GM12878 (cell line): ENCODE results near the gene PRG2. TPM values are rescaled to one million over a fixed set of nuclear protein-coding genes. Genes with fewer than 3 reads are reported as not detected.

ENCODE experiments used
- ATAC-seq: fragments of 200-7000 bp; cut with Tn5 transposase; 3 replicates; pipeline ENCODE4 v1.9.1; 2020; ENCODE audit warnings: mild to moderate bottlenecking, moderate library complexity
- BruUV-seq: library from RNA; stranded (reverse); fragments of 400-500 nt; replicated peaks from 2 replicates; lab custom pipeline; 2021; lab: Mats Ljungman, UMichigan
- CTCF ChIA-PET: fragments of 300-600 bp; sonication (Branson Sonifier 250); formaldehyde crosslinking; extraction: SDS; loops from one replicate; lab custom pipeline; 2021; ENCODE audit warnings: inconsistent platforms; lab: Yijun Ruan, JAX
- POLR2A ChIA-PET: fragments of 350-600 bp; formaldehyde crosslinking; extraction: SDS; loops from one replicate; lab custom pipeline; 2021; ENCODE audit warnings: inconsistent platforms; lab: Charles Lee
- RAD21 ChIA-PET: fragments of 300-600 bp; sonication (Branson Sonifier 250); formaldehyde crosslinking; loops from one replicate; lab custom pipeline; 2023; ENCODE audit warnings: antibody characterized with exemption; ENCODE audit not compliant: unreplicated experiment; lab: Charles Lee
- SMC1A ChIA-PET: fragments of 300-600 bp; sonication (Branson Sonifier 250); formaldehyde crosslinking; loops from one replicate; lab custom pipeline; 2023; ENCODE audit not compliant: unreplicated experiment, uncharacterized antibody; lab: Charles Lee
- DNase-seq: peaks from one replicate; pipeline ENCODE4 v3.0.0-alpha.2; 2011; ENCODE audit warnings: low read depth, low spot score
- FAIRE-seq: peaks from 3 replicates; lab custom pipeline; 2011; peaks lifted over from hg19 to GRCh38; lab: Jason Lieb, UNC
- H2AFZ ChIP-seq: 2 replicates; pipeline ENCODE4 v1.6.0; 2011; ENCODE audit warnings: low read depth, low read length, control low read depth; ENCODE audit not compliant: control insufficient read depth
- H3K27ac ChIP-seq: 2 replicates; pipeline ENCODE4 v1.5.1; 2011; ENCODE audit warnings: control low read depth; ENCODE audit not compliant: control insufficient read depth, insufficient read depth
- H3K27me3 ChIP-seq, 2 experiments: replicated peaks in 1 of 2; 2 replicates each; pipeline versions ENCODE4 v1.6.0 to v1.6.1; 2011; ENCODE audit warnings: low read length in 1 of 2; ENCODE audit not compliant: control insufficient read depth in 2 of 2, insufficient read depth in 2 of 2
- H3K36me3 ChIP-seq, 2 experiments: 2 replicates each; pipeline ENCODE4 v1.5.1; 2011; ENCODE audit warnings: low read length in 1 of 2; ENCODE audit not compliant: control insufficient read depth in 2 of 2, insufficient read depth in 2 of 2
- H3K4me1 ChIP-seq: 2 replicates; pipeline ENCODE4 v1.6.1; 2011; ENCODE audit warnings: mild to moderate bottlenecking, low read length, moderate library complexity, mixed read lengths; ENCODE audit not compliant: control insufficient read depth, insufficient read depth
- H3K4me2 ChIP-seq: 2 replicates; pipeline ENCODE4 v1.6.0; 2011; ENCODE audit warnings: control low read depth; ENCODE audit not compliant: control insufficient read depth, insufficient read depth
- H3K4me3 ChIP-seq: fragments of 200-600 bp; sonication (generic); 2 replicates; pipeline ENCODE4 v1.5.1; 2016
- H3K79me2 ChIP-seq: 2 replicates; pipeline ENCODE4 v1.6.0; 2011; ENCODE audit warnings: low read length; ENCODE audit not compliant: control insufficient read depth, insufficient read depth
- H3K9ac ChIP-seq: 2 replicates; pipeline ENCODE4 v1.8.0; 2011; ENCODE audit warnings: low read length, control low read depth, mixed read lengths; ENCODE audit not compliant: control insufficient read depth, insufficient read depth
- H3K9me3 ChIP-seq: replicated peaks from 3 replicates; pipeline ENCODE4 v1.5.1; 2011; ENCODE audit warnings: mild to moderate bottlenecking, low read length; ENCODE audit not compliant: control insufficient read depth, insufficient read depth
- H4K20me1 ChIP-seq: 2 replicates; pipeline ENCODE4 v1.6.0; 2011; ENCODE audit not compliant: control insufficient read depth, insufficient read depth
- ATF7 ChIP-seq: fragments of 450-650 bp; IDR thresholded peaks from 2 replicates; pipeline ENCODE4 v1.6.1; 2016; ENCODE audit warnings: low read depth, mild to moderate bottlenecking
- CEBPB ChIP-seq, 2 experiments: fragments of 150-350 bp in 1 of 2; IDR thresholded peaks; 2 replicates each; pipeline ENCODE4 v1.6.1; 2012 to 2014; ENCODE audit warnings: low read depth in 2 of 2, low read length in 2 of 2, borderline replicate concordance in 1 of 2, inconsistent platforms in 1 of 2
- CEBPZ ChIP-seq: fragments of 150-350 bp; IDR thresholded peaks from 2 replicates; pipeline ENCODE4 v1.6.1; 2016; ENCODE audit warnings: low read depth, low read length
- E4F1 ChIP-seq: fragments of 450-650 bp; IDR thresholded peaks from 2 replicates; pipeline ENCODE4 v1.6.1; 2018; ENCODE audit warnings: borderline replicate concordance, mild to moderate bottlenecking; ENCODE audit not compliant: partially characterized antibody
- JUND ChIP-seq: IDR thresholded peaks from 2 replicates; pipeline ENCODE4 v1.6.1; 2012; ENCODE audit warnings: low read depth, mild to moderate bottlenecking, low read length, improper control_type of control experiment, moderate library complexity
- MLLT1 ChIP-seq: fragments of 450-650 bp; IDR thresholded peaks from 2 replicates; pipeline ENCODE4 v1.6.1; 2016; ENCODE audit warnings: mild to moderate bottlenecking
- MXI1 ChIP-seq: fragments of 150-350 bp; IDR thresholded peaks from 2 replicates; pipeline ENCODE4 v1.6.1; 2011; ENCODE audit warnings: low read depth, mild to moderate bottlenecking, inconsistent platforms, low read length, improper control_type of control experiment
- NFYA ChIP-seq: IDR thresholded peaks from 2 replicates; pipeline ENCODE4 v1.6.1; 2011; ENCODE audit warnings: low read depth, mild to moderate bottlenecking, low read length, improper control_type of control experiment, borderline replicate concordance
- RCOR1 ChIP-seq: conservative IDR thresholded peaks from 2 replicates; pipeline ENCODE4 v1.6.1; 2012; ENCODE audit warnings: low read depth, low read length, improper control_type of control experiment
- RELB ChIP-seq: fragments of 450-650 bp; IDR thresholded peaks from 2 replicates; pipeline ENCODE4 v1.6.1; 2017; ENCODE audit warnings: low read depth, mild to moderate bottlenecking, moderate library complexity
- TBL1XR1 ChIP-seq: IDR thresholded peaks from 2 replicates; pipeline ENCODE4 v1.6.1; 2012; ENCODE audit warnings: low read depth, low read length, improper control_type of control experiment
- ZNF207 ChIP-seq: fragments of 450-650 bp; IDR thresholded peaks from 2 replicates; pipeline ENCODE4 v1.6.1; 2014; ENCODE audit warnings: antibody characterized with exemption, mild to moderate bottlenecking, borderline replicate concordance
- WGBS: methylation state at CpG from one replicate; pipeline ENCODE4 v1.1.6; 2016; ENCODE audit warnings: low lambda C conversion rate; ENCODE audit not compliant: insufficient replicate concordance, insufficient coverage; ENCODE audit errors: missing lambda C conversion rate; 5-methylcytosine and 5-hydroxymethylcytosine counted together
- in situ Hi-C: fragments of 300-500 bp; cut with MboI; formaldehyde crosslinking; loops from 9 replicates; pipeline ENCODE4 v1.14.3; 2018; ENCODE audit warnings: mixed read lengths
- intact Hi-C: fragments of 100-400 bp; cut with micrococcal nuclease; formaldehyde crosslinking; loops from one replicate; pipeline ENCODE4 v1.14.2; 2022; ENCODE audit not compliant: unreplicated experiment
- polyA plus RNA-seq, 11 experiments: library from polyadenylated mRNA; depleted of rRNA in 4 of 11; unstranded in 6 of 11; stranded (reverse) in 5 of 11; fragments of >200 nt; fragmentation: Nextera tagmentation in 4 of 11; fragmentation: Illumina TruSeq in 1 of 11; extraction: Ambion mirVana in 4 of 11; extraction: Trizol in 1 of 11; gene quantifications; 1 replicate in 1 of 11; 2 replicates in 10 of 11; pipeline versions ENCODE4 v1.2.1 to v1.2.3, GENCODE V29; 2011 to 2016; ENCODE audit warnings: inconsistent platforms in 2 of 11, missing spikeins in 2 of 11, low read depth in 1 of 11
- total RNA-seq, 4 experiments: library from RNA; depleted of rRNA in 3 of 4; stranded (reverse); fragments of >200 nt in 3 of 4; fragmentation: Illumina TruSeq in 1 of 4; extraction: Trizol in 1 of 4; gene quantifications; 2 replicates each; pipeline versions ENCODE4 v1.2.1 to v1.2.3, GENCODE V29; 2013 to 2021

The PRG2 gene
- total and polyA plus RNA-seq, 10 of the 15 experiments (the other 5 are each of a cell fraction or from before 2014, with no cell fraction given) = 0.10 to 1.7 (median 0.56) TPM; not detected in 2

- in situ Hi-C loops = loop anchor here (5.0 to 25.0 kb wide), 5 partner anchors 134 to 1239 kb away; partner anchors contain the start of genes LPXN, OR5B21, TIMM10 and ZFP91
- Histone ChIP-seq H3K9ac (no peak overlapping the region), H4K20me1 (no peaks in the 10 kb centered on the region), H3K79me2 (no peaks in the 10 kb centered on the region), H3K36me3 (no peaks in the 10 kb centered on the region), H3K4me2 (no peak overlapping the region), H3K27me3 (peaks cover 0 to 4% of the 10 kb centered on the region in 2 experiments; a peak in 1 of 4 replicates), H2AFZ (no peak overlapping the region), H3K9me3 (no peaks in the 10 kb centered on the region; the same call in 2 of the 3 replicates), H3K4me1 (no peaks in the 10 kb centered on the region; the same call in 1 of the 2 replicates), H3K4me3 (no peak overlapping the region), H3K27ac (no peak overlapping the region)
- ATAC-seq = no peak
- CTCF ChIA-PET = interaction anchor here (0.9 to 3.4 kb wide), 9 partner anchors 11 to 508 kb away, joined by 3 to 15 read pairs (median 4); partner anchors contain the start of gene P2RX3
- WGBS = 28% methylated on average over 14 of the region's 14 CpGs
- POLR2A ChIA-PET = no interaction called here
- no peak for DNase-seq
- RAD21 ChIA-PET = interaction anchor here (0.6 kb wide), 1 partner anchor 105 kb away, joined by 3 read pairs; no protein-coding TSS in a partner anchor
- no TSS peak for BruUV-seq
- FAIRE-seq = no peak
- intact Hi-C loops = loop anchor here (10.0 kb wide), 1 partner anchor 1156 kb away; the partner anchor contains the start of gene OR5B21
- SMC1A ChIA-PET = interaction anchor here (1.2 to 1.7 kb wide), 2 partner anchors 9 to 350 kb away, joined by 3 to 4 read pairs; no protein-coding TSS in a partner anchor
- TF ChIP-seq MLLT1 (no peak), JUND (no peak), NFYA (no peak), ZNF207 (no peak), RCOR1 (no peak), CEBPZ (no peak), TBL1XR1 (no peak), ATF7 (no peak), E4F1 (no peak), RELB (no peak), CEBPB (IDR thresholded peaks at IDR 0.05; ENCODE audit: borderline replicate concordance in 1 of 2, low read depth in 2 of 2, low read length in 2 of 2) (no peak), MXI1 (no peak)
Measured at GRCh38 chr11:57348636-57349313, 41.7 kb downstream of the PRG2 start.
